HL-60/S4 (cell line): ENCODE results near the gene WDR73.

Source experiments
- in situ Hi-C: fragments of 300-500 bp; cut with MboI; formaldehyde crosslinking; loops from 2 replicates; pipeline ENCODE4 v1.14.3; 2022; ENCODE audit warnings: low sequenced_read_pairs

WDR73 gene

DNA sequence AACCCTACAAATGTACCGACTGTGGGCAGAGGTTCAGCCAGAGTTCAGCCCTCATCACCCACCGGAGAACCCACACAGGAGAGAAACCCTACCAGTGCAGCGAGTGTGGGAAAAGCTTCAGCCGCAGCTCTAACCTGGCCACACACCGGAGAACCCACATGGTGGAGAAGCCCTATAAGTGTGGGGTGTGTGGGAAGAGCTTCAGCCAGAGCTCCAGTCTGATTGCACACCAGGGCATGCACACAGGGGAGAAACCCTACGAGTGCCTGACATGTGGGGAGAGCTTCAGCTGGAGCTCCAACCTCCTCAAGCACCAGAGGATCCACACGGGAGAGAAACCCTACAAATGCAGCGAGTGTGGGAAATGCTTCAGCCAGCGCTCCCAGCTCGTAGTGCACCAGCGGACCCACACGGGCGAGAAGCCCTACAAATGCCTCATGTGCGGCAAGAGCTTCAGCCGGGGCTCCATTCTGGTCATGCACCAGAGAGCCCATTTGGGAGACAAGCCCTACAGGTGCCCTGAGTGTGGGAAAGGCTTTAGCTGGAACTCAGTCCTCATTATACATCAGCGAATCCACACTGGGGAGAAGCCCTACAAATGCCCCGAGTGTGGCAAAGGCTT lies 32.6 kb downstream of the WDR73 start:
- in situ Hi-C loops: no loop called here

DNA sequence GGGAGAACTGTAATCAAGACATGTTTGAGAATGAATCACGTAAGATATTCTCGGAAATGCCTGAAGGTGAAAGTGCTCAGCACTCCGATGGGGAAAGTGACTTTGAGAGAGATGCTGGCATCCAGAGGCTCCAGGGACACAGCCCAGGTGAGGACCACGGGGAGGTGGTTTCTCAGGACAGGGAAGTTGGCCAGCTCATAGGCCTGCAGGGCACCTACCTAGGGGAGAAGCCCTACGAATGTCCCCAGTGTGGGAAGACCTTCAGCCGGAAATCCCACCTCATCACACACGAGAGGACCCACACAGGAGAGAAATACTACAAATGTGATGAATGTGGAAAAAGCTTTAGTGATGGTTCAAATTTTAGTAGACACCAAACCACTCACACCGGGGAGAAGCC lies 33.5 kb downstream of the WDR73 start:
- in situ Hi-C loops: no loop called here

DNA sequence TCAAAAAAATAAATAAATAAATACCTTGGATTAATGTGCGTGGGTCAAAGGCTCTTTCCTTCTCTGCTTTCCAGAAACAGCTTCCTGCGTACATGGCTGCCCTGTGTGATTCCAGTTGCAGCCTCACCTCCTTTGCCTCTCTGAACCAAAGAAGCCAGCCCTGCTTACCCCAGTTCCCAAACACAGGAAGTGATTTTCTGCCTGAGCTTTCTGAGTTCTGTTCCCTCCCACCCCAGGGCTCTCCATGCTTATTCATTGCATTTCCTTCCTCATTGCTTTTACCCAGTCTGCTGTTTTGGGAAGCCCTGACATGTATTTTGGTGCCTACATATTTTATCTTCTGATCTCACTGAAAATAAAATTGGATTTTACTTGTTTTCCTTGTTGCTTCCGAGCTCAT lies 37.8 kb downstream of the WDR73 start:
- in situ Hi-C loops: no loop called here

DNA sequence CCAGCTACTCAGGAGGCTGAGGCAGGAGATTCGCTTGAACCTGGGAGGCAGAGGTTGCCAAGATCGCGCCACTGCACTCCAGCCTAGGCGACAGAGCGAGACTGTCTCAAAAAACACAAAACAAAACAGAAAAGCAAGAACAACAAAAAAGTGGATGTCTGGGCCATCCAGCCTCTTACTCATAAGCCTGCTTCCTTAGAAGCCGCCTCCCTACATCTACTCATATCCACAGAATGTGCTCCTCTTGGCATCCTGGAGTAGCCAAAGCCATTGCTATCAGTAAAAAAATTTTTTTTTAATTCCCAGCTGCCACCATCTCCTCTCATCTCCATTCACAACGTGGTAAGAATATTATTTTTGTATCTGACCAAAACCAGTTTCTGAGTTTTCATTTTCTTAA lies 42.5 kb downstream of the WDR73 start:
- in situ Hi-C loops: no loop called here

DNA sequence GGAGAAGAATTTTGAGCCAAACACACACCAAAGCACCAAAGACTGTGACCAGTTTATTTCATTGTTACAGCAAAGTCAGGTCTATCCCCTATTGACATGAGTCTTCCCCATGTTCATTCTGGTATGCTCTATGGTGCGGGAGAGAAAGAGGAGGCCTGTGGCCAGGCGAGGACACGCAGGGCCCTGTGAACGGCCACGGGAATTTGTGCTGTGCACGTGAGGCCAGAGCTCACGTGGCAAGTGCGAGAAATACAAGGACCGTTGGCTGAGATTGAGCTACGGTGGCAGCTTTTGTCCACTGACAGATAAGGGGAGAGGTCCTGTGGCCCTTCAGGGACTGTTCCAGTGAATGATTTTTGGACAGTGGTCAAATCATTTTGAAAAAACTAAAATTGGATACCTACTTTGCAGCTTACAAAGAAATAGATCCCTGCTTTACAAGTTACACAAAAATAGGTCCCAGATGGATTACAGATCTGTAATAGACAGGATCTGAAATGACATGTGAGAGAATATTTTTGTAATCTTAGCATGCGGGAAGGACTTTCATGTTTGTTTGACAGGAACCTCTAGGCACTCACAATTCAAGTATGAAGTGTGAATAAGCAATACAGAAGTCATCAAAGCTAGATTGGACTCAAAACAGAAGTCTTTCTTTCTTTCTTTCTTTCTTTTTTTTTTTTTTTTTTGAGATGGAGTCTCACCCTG lies 44.1 kb downstream of the WDR73 start:
- in situ Hi-C loops: no loop called here

DNA sequence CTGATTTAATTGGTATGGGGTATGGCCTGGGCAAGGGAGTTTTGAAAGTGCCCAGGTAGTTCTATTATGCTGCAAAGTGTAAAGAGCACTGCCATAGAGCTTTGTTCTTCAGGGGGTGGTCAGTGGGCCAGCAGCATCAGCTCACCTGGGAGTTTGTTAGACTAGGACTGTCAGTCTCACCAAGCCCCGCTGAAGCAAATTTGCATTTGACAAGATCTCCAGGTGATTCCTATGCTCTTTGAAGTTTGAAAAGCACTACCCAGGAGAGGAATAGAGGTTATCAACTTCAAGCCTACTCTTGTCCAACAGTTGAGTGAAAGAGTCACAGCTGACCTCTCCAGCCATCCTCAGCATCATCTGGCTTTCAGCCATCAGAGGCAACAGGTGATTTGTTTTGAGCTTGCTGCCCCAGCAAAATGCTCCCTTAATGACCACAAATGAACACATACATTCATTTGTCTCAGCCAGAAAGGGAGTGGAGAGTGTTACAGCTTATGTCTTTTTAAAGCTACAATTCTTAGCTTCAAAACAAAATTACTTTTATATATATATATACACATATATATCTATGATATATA lies 45.3 kb downstream of the WDR73 start:
- in situ Hi-C loops: no loop called here

DNA sequence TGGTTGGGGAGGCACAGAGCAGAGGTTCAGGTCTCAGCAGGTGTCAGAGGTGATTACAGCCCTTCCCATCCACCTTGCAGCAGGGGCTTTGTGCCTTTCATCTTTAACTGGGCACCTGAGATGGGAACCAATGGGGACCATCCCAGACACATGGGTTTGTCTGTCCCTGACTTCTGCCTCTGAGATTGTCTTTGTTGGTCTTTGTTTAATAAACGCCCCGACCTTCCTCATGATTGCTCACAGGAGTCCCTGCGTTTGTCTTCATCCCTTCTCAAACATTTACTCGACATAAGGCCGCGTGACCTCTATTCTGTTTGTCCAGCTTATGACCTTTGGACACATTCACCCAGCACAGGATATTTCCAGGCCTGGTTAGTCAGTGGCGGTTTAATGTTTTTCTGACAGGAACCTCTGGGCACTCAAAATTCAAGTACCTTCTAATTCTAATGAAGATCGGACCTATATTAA lies 47.4 kb downstream of the WDR73 start:
- in situ Hi-C loops: no loop called here

DNA sequence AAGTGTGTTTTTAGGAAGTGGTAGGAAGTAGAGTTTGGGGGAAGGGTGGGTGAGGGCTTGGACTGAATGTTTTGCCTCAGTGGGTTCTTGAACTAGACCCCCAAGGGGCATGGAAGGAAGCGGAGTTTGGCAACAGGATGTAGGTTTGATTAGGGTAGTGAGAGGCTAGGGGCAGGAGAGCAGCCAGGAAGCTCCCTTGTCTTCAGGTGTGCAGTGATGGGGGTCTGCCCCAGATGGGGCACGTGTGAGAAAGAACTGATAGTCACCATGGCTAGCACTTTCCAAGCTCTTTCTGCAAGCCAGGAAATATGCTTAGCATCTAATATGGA lies 48.6 kb downstream of the WDR73 start:
- in situ Hi-C loops: no loop called here

DNA sequence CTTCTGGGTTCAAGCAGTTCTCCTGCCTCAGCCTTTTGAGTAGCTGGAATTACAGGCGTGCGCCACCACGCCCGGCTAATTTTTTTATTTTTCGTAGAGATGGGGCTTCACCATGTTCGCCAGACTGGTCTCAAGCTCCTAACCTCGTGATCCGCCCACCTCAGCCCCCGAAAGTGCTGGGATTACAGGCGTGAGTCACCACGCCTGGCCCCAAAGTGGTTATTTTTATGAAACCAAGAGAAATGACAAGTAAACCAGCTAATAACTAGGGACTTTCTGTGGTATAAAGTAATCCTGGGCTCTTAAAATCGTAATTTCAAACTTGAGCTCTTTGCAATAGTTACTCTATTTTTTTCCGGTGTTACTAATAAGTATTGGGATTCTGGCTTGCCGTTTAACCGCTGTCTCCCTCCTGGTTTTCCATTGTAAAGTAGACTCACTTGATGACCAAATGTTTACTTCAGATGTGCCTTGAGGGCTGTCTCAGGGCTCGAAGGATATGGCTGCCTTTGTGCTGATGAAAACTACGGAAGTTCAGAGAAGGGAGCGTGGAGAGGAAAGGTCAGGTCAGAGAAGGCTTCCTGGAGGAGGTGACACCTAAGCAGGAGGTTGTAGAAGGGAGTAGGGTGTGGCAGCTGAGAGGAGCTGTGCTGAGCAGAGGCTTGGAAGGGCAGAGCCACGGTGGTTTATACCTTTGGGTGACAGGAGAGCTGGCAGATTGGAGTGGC lies 49.1 kb downstream of the WDR73 start:
- in situ Hi-C loops: no loop called here

DNA sequence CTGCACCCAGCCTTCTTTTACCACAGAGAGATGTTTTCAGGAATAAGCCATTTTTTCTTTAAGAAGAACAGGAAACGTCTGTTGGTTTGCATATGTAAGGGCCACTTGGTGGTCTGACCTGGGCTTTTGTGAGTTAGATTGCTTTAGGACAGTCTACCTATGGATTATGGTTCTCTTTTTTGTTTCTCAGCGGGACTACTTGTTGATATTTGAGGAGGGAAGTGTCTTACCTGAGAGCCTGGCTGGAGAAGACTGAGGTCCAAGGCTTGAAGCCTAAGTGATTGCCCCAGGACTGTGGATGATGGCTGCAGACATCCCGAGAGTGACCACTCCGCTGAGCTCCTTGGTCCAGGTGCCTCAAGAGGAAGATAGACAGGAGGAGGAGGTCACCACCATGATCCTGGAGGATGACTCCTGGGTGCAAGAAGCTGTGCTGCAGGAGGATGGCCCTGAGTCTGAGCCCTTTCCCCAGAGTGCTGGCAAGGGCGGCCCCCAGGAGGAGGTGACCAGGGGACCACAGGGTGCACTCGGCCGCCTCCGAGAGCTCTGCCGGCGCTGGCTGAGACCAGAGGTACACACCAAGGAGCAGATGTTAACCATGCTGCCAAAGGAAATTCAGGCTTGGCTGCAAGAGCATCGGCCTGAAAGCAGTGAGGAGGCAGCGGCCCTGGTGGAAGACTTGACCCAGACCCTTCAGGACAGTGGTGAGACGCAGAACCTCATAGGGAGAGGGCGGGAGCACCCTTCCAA lies 50.3 kb downstream of the WDR73 start:
- in situ Hi-C loops: no loop called here

DNA sequence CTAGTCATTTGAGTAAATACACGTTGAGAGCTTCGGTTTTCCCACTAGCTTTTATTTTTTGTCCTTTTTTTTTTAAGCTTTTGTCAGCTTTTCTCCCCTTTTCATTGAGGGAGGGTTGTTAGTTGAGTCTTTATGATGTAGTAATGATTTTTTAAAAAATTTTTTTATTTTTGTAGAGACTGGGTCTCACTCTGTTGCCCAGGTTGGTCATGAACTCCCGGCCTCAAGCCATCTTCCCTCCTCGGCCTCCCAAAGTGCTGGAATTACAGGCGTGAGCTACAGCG lies 52.6 kb downstream of the WDR73 start:
- in situ Hi-C loops: no loop called here

DNA sequence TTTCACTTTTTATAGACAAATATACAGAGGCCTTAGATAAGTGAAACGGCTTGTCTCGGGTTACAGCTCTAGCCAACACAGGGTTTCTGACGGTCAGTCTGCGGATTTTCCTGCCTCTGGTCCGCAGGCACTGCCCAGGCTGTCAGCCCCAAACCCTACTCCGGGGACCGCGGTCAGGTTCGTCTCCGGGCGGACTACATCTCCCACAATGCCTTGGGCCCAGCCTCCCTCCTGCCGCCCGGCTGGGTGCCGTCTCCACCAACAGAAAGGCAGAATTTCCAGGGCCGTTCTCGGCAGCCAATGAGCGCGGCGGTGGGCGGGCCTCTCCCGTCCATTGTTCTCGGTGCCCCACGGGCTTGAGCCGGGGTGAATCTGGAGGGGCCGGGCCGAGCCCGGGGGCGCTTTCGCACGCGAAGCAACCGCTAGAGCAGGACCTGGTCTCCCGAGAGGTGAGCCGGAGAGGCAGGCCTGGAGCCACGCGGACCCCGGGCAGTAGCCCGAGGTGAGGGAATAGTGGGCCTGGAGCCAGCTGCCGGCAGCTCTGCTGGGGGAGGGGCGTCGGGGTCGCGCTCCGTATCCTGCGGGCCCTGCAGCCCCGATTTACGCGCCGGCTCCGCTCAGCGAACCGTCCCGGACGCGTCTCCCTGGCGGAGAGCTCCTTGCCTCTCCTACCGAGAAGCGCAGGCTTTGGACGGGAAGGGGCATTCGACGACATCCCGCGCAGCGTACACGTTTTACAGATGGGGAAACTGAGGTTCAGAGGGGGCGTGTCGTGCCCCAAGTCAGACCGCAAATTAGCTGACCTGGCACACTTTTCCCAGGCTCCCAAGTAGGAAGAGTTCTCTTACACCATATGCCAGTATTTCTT lies 53.2 kb downstream of the WDR73 start, which contains the start of gene ZSCAN2:
ZSCAN2 (plus strand) TSS at position 323 of the 868 bp plus-strand sequence. CDS start 2,919 bp downstream, outside the sequence.
- in situ Hi-C loops: no loop called here

DNA sequence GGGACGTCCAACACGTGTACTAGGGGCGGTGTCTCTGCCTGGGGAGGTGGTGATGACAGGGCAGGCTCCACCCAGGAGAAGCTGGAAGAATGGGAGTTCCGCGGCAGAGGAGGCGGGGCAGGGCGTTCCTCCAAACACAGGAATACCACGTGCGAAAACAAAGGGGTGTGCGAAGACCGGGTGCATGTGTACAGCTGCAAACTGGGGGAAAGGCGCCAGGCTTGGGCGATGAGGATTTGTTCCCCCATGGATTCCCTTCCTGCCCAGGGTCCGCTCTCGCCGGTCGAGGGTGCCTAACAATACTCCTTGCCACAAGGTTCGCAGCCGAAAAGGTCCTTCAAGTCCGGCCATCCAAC lies 53.8 kb downstream of the WDR73 start:
- in situ Hi-C loops: no loop called here

DNA sequence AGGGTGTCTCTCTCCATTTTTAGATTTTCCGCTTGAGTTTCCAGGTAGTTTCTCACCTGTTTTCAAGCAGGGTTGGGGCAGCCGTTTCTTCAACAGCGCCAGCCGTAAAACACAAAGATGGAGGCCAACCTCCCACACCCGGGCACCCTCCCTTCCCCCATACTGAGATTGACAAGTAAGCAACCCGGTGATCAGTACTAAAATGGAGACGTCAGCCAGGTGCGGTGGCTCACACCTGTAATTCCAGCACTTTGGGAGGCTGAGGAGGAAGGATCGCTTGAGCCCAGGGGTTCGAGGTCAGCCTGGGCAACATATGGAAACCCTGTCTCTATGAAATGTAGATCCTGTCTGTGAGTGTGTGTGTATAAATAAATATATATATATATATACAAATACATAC lies 54.2 kb downstream of the WDR73 start:
- in situ Hi-C loops: no loop called here

DNA sequence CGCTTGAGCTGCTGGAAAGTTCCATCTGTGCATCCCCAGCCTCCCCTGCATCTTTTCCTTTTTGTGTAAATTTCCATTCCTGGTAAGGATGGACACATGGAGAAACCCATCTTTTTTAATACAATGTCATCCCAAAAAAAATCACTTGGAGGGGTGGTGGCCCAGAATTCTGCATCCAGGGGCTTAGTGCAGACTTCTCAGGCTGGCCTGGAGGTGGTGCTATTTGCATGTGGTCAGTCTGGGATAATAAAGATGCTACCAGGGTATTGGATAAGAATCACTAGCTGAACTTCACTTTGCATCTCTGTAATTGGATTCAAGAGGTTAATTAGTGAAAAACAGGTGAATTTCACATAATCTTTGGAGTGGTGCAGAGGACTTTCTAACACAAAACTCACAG lies 55.1 kb downstream of the WDR73 start:
- in situ Hi-C loops: no loop called here

DNA sequence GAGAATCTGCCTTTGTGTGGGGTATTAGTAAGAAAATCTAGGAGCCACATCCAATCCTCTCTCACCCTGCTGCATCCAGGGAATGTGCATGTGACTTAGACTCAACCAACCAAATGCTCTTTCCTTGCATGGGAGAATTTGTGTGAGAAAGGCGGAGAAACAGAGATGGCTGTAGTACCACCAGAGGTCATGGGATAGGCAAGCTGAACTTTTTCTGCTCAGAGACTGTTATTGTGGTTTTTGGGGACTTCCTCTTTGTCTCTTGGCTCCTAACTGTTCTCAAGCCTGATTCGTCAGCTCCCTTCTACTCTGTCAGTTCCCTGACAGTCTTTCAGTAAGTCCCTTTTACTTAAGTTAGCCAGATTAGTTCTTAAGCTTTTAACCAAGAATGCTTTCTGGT lies 55.8 kb downstream of the WDR73 start:
- in situ Hi-C loops: no loop called here

DNA sequence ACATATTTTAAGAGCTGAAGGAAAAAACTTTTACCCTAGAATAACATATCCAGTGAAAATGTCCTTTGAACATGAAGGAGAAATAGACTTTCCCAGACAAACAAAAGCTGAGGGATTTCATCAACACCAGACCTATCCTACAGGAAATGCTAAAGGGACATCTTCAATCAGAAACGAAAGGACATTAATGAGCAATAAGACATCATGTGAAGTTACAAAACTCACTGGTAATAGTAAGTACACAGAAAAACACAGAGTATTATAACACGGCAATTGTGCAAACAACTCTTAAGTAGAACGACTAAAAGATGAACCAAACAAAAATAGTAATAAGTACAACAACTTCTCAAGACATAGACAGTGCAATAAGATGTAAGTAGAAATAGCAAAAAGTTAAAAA lies 56.8 kb downstream of the WDR73 start:
- in situ Hi-C loops: no loop called here

DNA sequence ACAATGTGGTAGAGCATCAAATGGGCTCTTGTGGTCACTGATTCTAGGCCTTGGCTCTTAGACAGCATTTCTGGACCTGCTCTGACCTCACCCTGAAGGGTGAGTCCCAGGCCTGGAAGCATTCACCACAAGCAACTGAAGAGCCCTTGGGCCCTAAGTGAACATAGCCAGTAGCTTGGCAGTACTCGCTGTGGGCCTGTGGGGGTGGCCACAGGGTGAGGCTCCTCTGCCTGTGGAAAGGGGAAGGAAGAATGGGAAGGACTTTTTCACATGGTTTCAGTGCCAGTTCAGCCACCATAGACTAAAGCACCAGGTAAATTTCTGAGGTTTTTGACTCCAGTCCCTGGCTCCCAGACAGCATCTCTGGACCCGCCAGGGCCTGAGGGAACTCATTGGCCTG lies 58.4 kb downstream of the WDR73 start:
- in situ Hi-C loops: no loop called here

DNA sequence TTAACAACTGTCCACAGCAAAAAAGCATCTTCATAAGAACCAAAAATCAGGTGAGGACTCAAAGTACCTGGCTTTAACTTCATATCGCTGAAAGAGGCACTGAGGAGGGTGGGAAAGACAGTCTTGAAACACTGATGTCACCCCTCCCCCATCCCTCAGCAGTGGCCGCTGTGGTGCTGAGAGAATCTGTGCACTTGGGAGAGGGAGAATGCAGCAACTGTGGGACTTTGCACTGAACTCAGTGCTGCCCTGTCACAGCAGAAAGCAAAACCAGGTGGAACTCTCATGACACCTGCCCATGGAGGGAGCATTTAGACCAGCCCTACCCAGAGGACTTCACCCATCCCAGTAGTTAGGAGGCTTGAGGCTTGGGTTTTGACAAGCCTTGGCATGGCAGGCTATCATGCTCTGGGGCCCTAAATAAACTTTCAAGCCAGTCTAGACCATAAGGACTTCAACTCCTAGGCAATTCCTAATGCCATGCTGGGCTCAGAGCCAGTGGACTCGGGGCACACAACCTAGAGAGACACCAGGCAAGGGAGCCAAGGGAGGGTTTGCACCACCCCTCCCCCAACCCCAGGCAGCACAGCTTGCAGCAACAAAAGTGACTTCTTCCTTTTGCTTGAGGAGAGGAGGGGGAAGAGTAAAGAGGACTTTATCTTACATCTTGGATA lies 59.3 kb downstream of the WDR73 start:
- in situ Hi-C loops: no loop called here

DNA sequence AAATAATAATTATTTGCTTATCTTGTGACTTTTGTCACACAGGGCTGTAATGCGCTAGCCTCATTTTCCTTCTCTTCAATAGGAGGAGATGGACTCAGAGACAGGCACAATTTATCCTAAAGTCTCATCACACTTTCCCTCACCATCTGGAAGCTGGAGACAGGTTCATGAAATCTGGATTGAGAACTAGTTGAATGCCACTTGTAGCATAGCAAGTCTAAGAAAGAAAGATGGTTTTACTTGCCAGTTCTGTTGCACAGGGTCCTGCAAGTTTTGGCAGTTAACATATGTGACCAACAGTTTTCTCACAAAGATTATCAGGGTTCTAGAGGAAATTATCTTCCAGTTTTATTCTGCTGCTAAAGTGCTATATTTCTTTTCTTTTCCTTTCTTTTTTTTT lies 62.3 kb downstream of the WDR73 start:
- in situ Hi-C loops: no loop called here
